Measurements from ENCODE around the gene TMSB10. TPM values are rescaled to one million over a fixed set of nuclear protein-coding genes. Genes with fewer than 3 reads are reported as not detected.

Gene TMSB10
- total and polyA plus RNA-seq, 2 of the 13 experiments (the other 11 are each of a cell fraction or from before 2014, with no cell fraction given): 665 to 708 TPM

- TF ChIP-seq ZNF446 (CRISPR knock-in tag; IDR thresholded peaks at IDR 0.05) (no peak), HNF4G (IDR thresholded peaks at IDR 0.05; ENCODE audit: borderline replicate concordance, low read depth, low read length) (no peak), HNF4G (CRISPR knock-in tag; IDR thresholded peaks at IDR 0.05; ENCODE audit: borderline replicate concordance, low read depth) (peak; percentile 77), ZKSCAN5 (CRISPR knock-in tag; IDR thresholded peaks at IDR 0.05) (peak; percentile 90), HIVEP1 (CRISPR knock-in tag; IDR thresholded peaks at IDR 0.05) (peak; percentile 85), KDM4B (CRISPR knock-in tag; IDR thresholded peaks at IDR 0.05) (peak; percentile 99), RELA (CRISPR knock-in tag; IDR thresholded peaks at IDR 0.05) (peak; percentile 92; the same call in 1 of the 2 replicates), GMEB1 (CRISPR knock-in tag; IDR thresholded peaks at IDR 0.05; ENCODE audit: borderline replicate concordance) (peak; percentile 83), ZNF652 (CRISPR knock-in tag; IDR thresholded peaks at IDR 0.05; ENCODE audit: borderline replicate concordance, low read depth) (peak; percentile 60; the same call in 1 of the 2 replicates), SOX13 (IDR thresholded peaks at IDR 0.05) (peak; percentile 61; the same call in 1 of the 2 replicates), SOX13 (CRISPR knock-in tag; conservative IDR thresholded peaks at IDR 0.05 in 1 of 2, IDR thresholded peaks at IDR 0.05 in 1 of 2) (peak in 1 of 2 experiments; percentile 77; a peak in 2 of 4 replicates), SMYD3 (CRISPR knock-in tag; IDR thresholded peaks at IDR 0.05) (peak; percentile 79; the same call in 1 of the 2 replicates), TBP (CRISPR knock-in tag; IDR thresholded peaks at IDR 0.05) (no peak), ONECUT2 (CRISPR knock-in tag; IDR thresholded peaks at IDR 0.05) (no peak), THAP8 (CRISPR knock-in tag; IDR thresholded peaks at IDR 0.05; ENCODE audit: borderline replicate concordance) (no peak), ZBTB43 (CRISPR knock-in tag; conservative IDR thresholded peaks at IDR 0.05) (0 out of 2 replicates have a peak, but pooled peaks have one; percentile 45), ZMAT5 (CRISPR knock-in tag; IDR thresholded peaks at IDR 0.05; ENCODE audit: borderline replicate concordance, low read depth) (no peak), HOXA7 (CRISPR knock-in tag; IDR thresholded peaks at IDR 0.05) (no peak), ZNF574 (CRISPR knock-in tag; IDR thresholded peaks at IDR 0.05) (peak; percentile 88), RBM22 (optimal IDR thresholded peaks at IDR 0.05; ENCODE audit: low read length) (no peak), ZNF17 (CRISPR knock-in tag; IDR thresholded peaks at IDR 0.05) (no peak), PAX8 (CRISPR knock-in tag; IDR thresholded peaks at IDR 0.05; ENCODE audit: borderline replicate concordance) (peak; percentile 91; the same call in 1 of the 2 replicates), ZNF441 (CRISPR knock-in tag; IDR thresholded peaks at IDR 0.05; ENCODE audit: borderline replicate concordance) (peak; percentile 80), MZF1 (CRISPR knock-in tag; IDR thresholded peaks at IDR 0.05; ENCODE audit: borderline replicate concordance) (peak; percentile 25; the same call in 1 of the 2 replicates)
Observed at GRCh38 chr2:84925724-84926376, 20.4 kb downstream of the TMSB10 start (continued).

Data from HepG2 (cell line).